H9 (cell line): ENCODE measurements around the gene TRNP1. TPM values are rescaled to one million over a fixed set of nuclear protein-coding genes. Genes with fewer than 3 reads are reported as not detected.
A peak's percentile ranks its signal among the peaks of the same experiment; 100 is the strongest.

Source experiments
- DNase-seq: peaks from one replicate; pipeline ENCODE4 v3.0.0-alpha.2; 2017
- H2AFZ ChIP-seq: one replicate; pipeline ENCODE4 v1.6.1; 2013; ENCODE audit warnings: mild to moderate bottlenecking, low read length, control low read depth, moderate library complexity
- H2AK5ac ChIP-seq: 2 replicates; pipeline ENCODE4 v1.6.1; 2013; ENCODE audit warnings: low read length, control low read depth, mixed read lengths; ENCODE audit not compliant: insufficient read length
- H2BK120ac ChIP-seq: one replicate; pipeline ENCODE4 v1.6.1; 2013; ENCODE audit warnings: low read depth, mild to moderate bottlenecking, low read length, control low read depth, inconsistent platforms; ENCODE audit not compliant: poor library complexity, severe bottlenecking
- H2BK12ac ChIP-seq: 2 replicates; pipeline ENCODE4 v1.6.1; 2013; ENCODE audit warnings: low read length, control low read depth, mixed read lengths, low read depth; ENCODE audit not compliant: insufficient read length
- H2BK15ac ChIP-seq: 2 replicates; pipeline ENCODE4 v1.6.1; 2013; ENCODE audit warnings: low read depth, low read length, control low read depth
- H2BK20ac ChIP-seq: one replicate; pipeline ENCODE4 v1.6.1; 2013; ENCODE audit warnings: low read depth, mild to moderate bottlenecking, low read length, control low read depth, inconsistent platforms; ENCODE audit not compliant: poor library complexity, severe bottlenecking
- H2BK5ac ChIP-seq: 2 replicates; pipeline ENCODE4 v1.6.1; 2013; ENCODE audit warnings: low read length, control low read depth, mixed read lengths; ENCODE audit not compliant: insufficient read length
- H3K14ac ChIP-seq: 2 replicates; pipeline ENCODE4 v1.6.1; 2013; ENCODE audit warnings: low read length, control low read depth; ENCODE audit not compliant: insufficient read depth
- H3K18ac ChIP-seq: 2 replicates; pipeline ENCODE4 v1.6.1; 2013; ENCODE audit warnings: low read depth, mild to moderate bottlenecking, mixed read lengths, low read length, control low read depth; ENCODE audit not compliant: insufficient read length
- H3K23ac ChIP-seq: 2 replicates; pipeline ENCODE4 v1.6.1; 2013; ENCODE audit warnings: low read length, control low read depth, mixed read lengths, low read depth; ENCODE audit not compliant: insufficient read length
- H3K23me2 ChIP-seq: 2 replicates; pipeline ENCODE4 v1.6.1; 2013; ENCODE audit warnings: low read depth, mild to moderate bottlenecking, mixed read lengths, low read length, control low read depth; ENCODE audit not compliant: insufficient read length, poor library complexity, severe bottlenecking
- H3K27ac ChIP-seq: 2 replicates; pipeline ENCODE4 v1.5.1; 2013; ENCODE audit warnings: low read length, control low read depth, mixed read lengths, low read depth; ENCODE audit not compliant: insufficient read length
- H3K27me3 ChIP-seq: 2 replicates; pipeline ENCODE4 v1.6.1; 2013; ENCODE audit warnings: low read length, control low read depth, inconsistent platforms; ENCODE audit not compliant: insufficient read depth
- H3K4ac ChIP-seq: 2 replicates; pipeline ENCODE4 v1.6.1; 2013; ENCODE audit warnings: low read depth, mild to moderate bottlenecking, control low read depth, inconsistent platforms, low read length, moderate library complexity
- H3K4me1 ChIP-seq: 2 replicates; pipeline ENCODE4 v1.6.1; 2013; ENCODE audit warnings: low read length, control low read depth, inconsistent platforms; ENCODE audit not compliant: insufficient read depth
- H3K4me2 ChIP-seq: 2 replicates; pipeline ENCODE4 v1.6.1; 2013; ENCODE audit warnings: low read length, control low read depth, mixed read lengths; ENCODE audit not compliant: insufficient read length, insufficient read depth
- H3K56ac ChIP-seq: 2 replicates; pipeline ENCODE4 v1.6.1; 2013; ENCODE audit warnings: low read depth, mild to moderate bottlenecking, mixed read lengths, low read length, control low read depth; ENCODE audit not compliant: insufficient read length
- H3K79me1 ChIP-seq: 2 replicates; pipeline ENCODE4 v1.6.1; 2013; ENCODE audit warnings: low read depth, mild to moderate bottlenecking, moderate library complexity, low read length, control low read depth, inconsistent platforms; ENCODE audit not compliant: insufficient read depth, poor library complexity, severe bottlenecking
- H3K79me2 ChIP-seq: 2 replicates; pipeline ENCODE4 v1.6.1; 2013; ENCODE audit warnings: low read length, control low read depth, inconsistent platforms; ENCODE audit not compliant: insufficient read depth
- H3K9ac ChIP-seq: 2 replicates; pipeline ENCODE4 v1.6.1; 2013; ENCODE audit warnings: low read length, control low read depth, mixed read lengths; ENCODE audit not compliant: insufficient read length; ENCODE audit errors: extremely low read depth
- H3K9me3 ChIP-seq: one replicate; pipeline ENCODE4 v1.6.1; 2013; ENCODE audit warnings: low read depth, low read length, inconsistent platforms; ENCODE audit not compliant: control insufficient read depth
- H3T11ph ChIP-seq: one replicate; pipeline ENCODE4 v1.6.1; 2013; ENCODE audit warnings: mild to moderate bottlenecking, low read length, control low read depth, inconsistent platforms
- H4K20me1 ChIP-seq: one replicate; pipeline ENCODE4 v1.6.1; 2013; ENCODE audit not compliant: control insufficient read depth, insufficient read length, insufficient read depth
- H4K5ac ChIP-seq: 2 replicates; pipeline ENCODE4 v1.6.1; 2013; ENCODE audit warnings: low read depth, mild to moderate bottlenecking, mixed read lengths, low read length, control low read depth; ENCODE audit not compliant: insufficient read length
- H4K8ac ChIP-seq: replicated peaks from 2 replicates; pipeline ENCODE4 v1.6.1; 2013; ENCODE audit warnings: low read length, control low read depth, mixed read lengths, low read depth; ENCODE audit not compliant: insufficient read length
- H4K91ac ChIP-seq: 2 replicates; pipeline ENCODE4 v1.6.1; 2013; ENCODE audit warnings: low read depth, mild to moderate bottlenecking, moderate library complexity, mixed read lengths, low read length, control low read depth; ENCODE audit not compliant: insufficient read length
- H3K27ac Mint-ChIP-seq, 3 experiments: 2 replicates in 2 of 3; 3 replicates in 1 of 3; pipeline ENCODE4 v1.8.0; 2020 to 2021; ENCODE audit warnings: mixed read lengths in 3 of 3, mild to moderate bottlenecking in 1 of 3, moderate library complexity in 1 of 3
- H3K27me3 Mint-ChIP-seq: 2 replicates; pipeline ENCODE4 v1.8.0; 2021; ENCODE audit warnings: low read depth, mild to moderate bottlenecking, moderate library complexity, mixed read lengths
- H3K36me3 Mint-ChIP-seq, 3 experiments: 2 replicates in 2 of 3; 3 replicates in 1 of 3; pipeline ENCODE4 v1.8.0; 2020 to 2021; ENCODE audit warnings: low read depth in 3 of 3, mixed read lengths in 3 of 3; ENCODE audit not compliant: insufficient read depth in 1 of 3
- H3K4me1 Mint-ChIP-seq, 2 experiments: 2 replicates each; pipeline ENCODE4 v1.8.0; 2020; ENCODE audit warnings: mixed read lengths in 2 of 2
- H3K4me3 Mint-ChIP-seq, 2 experiments: 2 replicates in 1 of 2; 3 replicates in 1 of 2; pipeline ENCODE4 v1.8.0; 2020 to 2021; ENCODE audit warnings: mild to moderate bottlenecking in 2 of 2, mixed read lengths in 2 of 2, moderate library complexity in 1 of 2
- H3K9me3 Mint-ChIP-seq, 2 experiments: 2 replicates in 1 of 2; 3 replicates in 1 of 2; pipeline ENCODE4 v1.8.0; 2020; ENCODE audit warnings: mild to moderate bottlenecking in 2 of 2, mixed read lengths in 2 of 2, moderate library complexity in 1 of 2
- CTCF ChIP-seq: fragments of 200-600 bp; sonication (generic); conservative IDR thresholded peaks from 3 replicates; pipeline ENCODE4 v1.8.0; 2021; ENCODE audit warnings: antibody characterized with exemption, mild to moderate bottlenecking
- WGBS: extraction: QIAGEN DNeasy Blood & Tissue Kit; methylation state at CpG from one replicate; pipeline ENCODE4 v1.1.7; 2013; ENCODE audit warnings: missing lambda C conversion rate, low lambda C conversion rate, mixed read lengths; ENCODE audit not compliant: insufficient read length; ENCODE audit errors: extremely low coverage; 5-methylcytosine and 5-hydroxymethylcytosine counted together
- total RNA-seq: library from RNA; stranded (reverse); gene quantifications from 2 replicates; pipeline ENCODE4 v1.2.1, GENCODE V29; 2021

The TRNP1 gene
- total RNA-seq, 1 experiment from 2014 or later: 39.0 TPM

GRCh38 chr1:27006683-27007082, 13.2 kb downstream of the TRNP1 start:
- H2BK12ac ChIP-seq: peak overlapping the region; percentile 31
- WGBS: no CpG with 5 or more reads among the region's 13 CpGs
- no peak overlapping the region for H2BK120ac ChIP-seq
- H3K56ac ChIP-seq: no peak overlapping the region
- H3K4me2 ChIP-seq: no peak overlapping the region
- H2AK5ac ChIP-seq: no peak overlapping the region
- peaks cover 22% of the 10 kb centered on the region for H3K23me2 ChIP-seq
- peak overlapping the region; percentile 59 for H4K5ac ChIP-seq
- H3K9me3 ChIP-seq: no peaks in the 10 kb centered on the region
- peak; percentile 76 for DNase-seq
- H3K4me1 ChIP-seq: peaks cover 22% of the 10 kb centered on the region
- no peak overlapping the region for H3K9ac ChIP-seq
- H2AFZ ChIP-seq: no peak overlapping the region
- no peaks in the 10 kb centered on the region for H3K27me3 ChIP-seq
- Mint-ChIP-seq H3K4me3 (peak overlapping the region; percentile 14 to 64; a peak in 3 of 5 replicates), H3K27ac (peak overlapping the region; percentile 97 to 98 (median 98)), H3K36me3 (peaks cover 29 to 72% (median 48%) of the 10 kb centered on the region in 3 experiments), H3K4me1 (peaks cover 73 to 78% of the 10 kb centered on the region in 2 experiments), H3K27me3 (no peaks in the 10 kb centered on the region; the same call in 1 of the 2 replicates), H3K9me3 (no peaks in the 10 kb centered on the region; a peak in 1 of 5 replicates)
- H3K18ac ChIP-seq: peak overlapping the region; percentile 76
- TF ChIP-seq CTCF: no peak
- H4K91ac ChIP-seq: peak overlapping the region; percentile 52
- H3K4ac ChIP-seq: no peak overlapping the region
- H4K20me1 ChIP-seq: no peaks in the 10 kb centered on the region
- H3K14ac ChIP-seq: peak overlapping the region; percentile 64
- peak overlapping the region; percentile 58 for H3K27ac ChIP-seq
- H4K8ac ChIP-seq: no peak overlapping the region
- H2BK15ac ChIP-seq: no peak overlapping the region
- H2BK20ac ChIP-seq: no peak overlapping the region
- H3K79me1 ChIP-seq: peaks cover under 1% of the 10 kb centered on the region
- H3K23ac ChIP-seq: no peak overlapping the region
- H3K79me2 ChIP-seq: peaks cover 27% of the 10 kb centered on the region
- peak overlapping the region; percentile 66 for H2BK5ac ChIP-seq
- H3T11ph ChIP-seq: no peak overlapping the region
